Measurements from ENCODE around the gene CBFA2T3.

CBFA2T3 gene

DNA sequence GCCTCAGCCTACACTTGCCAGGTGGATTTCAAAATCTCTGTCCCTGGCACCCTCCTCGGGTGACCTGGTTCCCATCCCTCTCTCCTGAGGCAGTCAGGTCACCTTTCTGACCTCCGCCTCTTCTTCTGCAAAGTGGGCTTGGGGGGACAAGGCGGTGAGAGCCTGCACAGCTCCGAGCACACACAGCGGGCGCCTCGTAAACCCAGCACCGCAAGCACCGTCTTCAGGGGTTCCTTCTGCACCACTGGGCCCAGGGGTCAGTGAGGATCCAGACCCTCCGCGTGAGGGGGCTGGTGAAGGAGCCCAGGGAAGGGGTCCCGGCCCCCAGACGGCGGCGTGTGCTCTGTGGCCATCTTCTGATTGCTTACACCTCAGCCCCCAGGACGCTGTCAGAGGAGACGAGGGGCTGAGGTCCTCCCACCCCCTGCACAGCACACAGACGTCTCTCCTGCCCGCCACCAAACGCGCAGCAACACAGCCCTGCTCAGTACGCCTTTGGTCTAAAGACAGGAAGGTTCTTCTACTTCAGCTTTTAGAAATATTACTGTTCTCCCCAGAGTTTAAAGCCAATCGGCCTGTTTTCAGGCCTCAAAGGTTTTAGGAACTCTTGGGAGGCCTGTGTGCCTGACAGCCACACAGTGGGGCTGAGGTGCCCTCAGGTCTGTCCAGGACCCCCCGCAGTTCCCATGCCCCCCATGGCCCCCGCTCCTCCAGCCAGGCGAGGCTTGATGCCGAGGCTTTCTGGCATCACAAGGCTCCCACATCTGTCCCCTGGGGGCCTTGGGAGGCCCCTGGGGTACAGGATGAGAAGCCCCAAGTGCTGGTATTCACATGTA lies 2.7 kb downstream of the CBFA2T3 start:
- TF ChIP-seq FOXP2 (optimal IDR thresholded peaks at IDR 0.05; ENCODE audit: borderline replicate concordance, extremely low read depth, extremely low read length, insufficient read depth) (no peak), SIN3A (IDR thresholded peaks at IDR 0.05; ENCODE audit: borderline replicate concordance, insufficient read depth, low read length) (no peak), POLR2AphosphoS5 (IDR thresholded peaks at IDR 0.05; ENCODE audit: low read depth, low read length) (no peak), TAF1 (IDR thresholded peaks at IDR 0.05; ENCODE audit: borderline replicate concordance, insufficient read depth, low read length) (no peak)
- TF ChIP-seq, protein P1, sequence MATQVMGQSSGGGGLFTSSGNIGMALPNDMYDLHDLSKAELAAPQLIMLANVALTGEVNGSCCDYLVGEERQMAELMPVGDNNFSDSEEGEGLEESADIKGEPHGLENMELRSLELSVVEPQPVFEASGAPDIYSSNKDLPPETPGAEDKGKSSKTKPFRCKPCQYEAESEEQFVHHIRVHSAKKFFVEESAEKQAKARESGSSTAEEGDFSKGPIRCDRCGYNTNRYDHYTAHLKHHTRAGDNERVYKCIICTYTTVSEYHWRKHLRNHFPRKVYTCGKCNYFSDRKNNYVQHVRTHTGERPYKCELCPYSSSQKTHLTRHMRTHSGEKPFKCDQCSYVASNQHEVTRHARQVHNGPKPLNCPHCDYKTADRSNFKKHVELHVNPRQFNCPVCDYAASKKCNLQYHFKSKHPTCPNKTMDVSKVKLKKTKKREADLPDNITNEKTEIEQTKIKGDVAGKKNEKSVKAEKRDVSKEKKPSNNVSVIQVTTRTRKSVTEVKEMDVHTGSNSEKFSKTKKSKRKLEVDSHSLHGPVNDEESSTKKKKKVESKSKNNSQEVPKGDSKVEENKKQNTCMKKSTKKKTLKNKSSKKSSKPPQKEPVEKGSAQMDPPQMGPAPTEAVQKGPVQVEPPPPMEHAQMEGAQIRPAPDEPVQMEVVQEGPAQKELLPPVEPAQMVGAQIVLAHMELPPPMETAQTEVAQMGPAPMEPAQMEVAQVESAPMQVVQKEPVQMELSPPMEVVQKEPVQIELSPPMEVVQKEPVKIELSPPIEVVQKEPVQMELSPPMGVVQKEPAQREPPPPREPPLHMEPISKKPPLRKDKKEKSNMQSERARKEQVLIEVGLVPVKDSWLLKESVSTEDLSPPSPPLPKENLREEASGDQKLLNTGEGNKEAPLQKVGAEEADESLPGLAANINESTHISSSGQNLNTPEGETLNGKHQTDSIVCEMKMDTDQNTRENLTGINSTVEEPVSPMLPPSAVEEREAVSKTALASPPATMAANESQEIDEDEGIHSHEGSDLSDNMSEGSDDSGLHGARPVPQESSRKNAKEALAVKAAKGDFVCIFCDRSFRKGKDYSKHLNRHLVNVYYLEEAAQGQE (IDR thresholded peaks at IDR 0.05; ENCODE audit: insufficient read depth in 1 of 2, low read depth in 2 of 2, low read length in 2 of 2), result no peak

DNA sequence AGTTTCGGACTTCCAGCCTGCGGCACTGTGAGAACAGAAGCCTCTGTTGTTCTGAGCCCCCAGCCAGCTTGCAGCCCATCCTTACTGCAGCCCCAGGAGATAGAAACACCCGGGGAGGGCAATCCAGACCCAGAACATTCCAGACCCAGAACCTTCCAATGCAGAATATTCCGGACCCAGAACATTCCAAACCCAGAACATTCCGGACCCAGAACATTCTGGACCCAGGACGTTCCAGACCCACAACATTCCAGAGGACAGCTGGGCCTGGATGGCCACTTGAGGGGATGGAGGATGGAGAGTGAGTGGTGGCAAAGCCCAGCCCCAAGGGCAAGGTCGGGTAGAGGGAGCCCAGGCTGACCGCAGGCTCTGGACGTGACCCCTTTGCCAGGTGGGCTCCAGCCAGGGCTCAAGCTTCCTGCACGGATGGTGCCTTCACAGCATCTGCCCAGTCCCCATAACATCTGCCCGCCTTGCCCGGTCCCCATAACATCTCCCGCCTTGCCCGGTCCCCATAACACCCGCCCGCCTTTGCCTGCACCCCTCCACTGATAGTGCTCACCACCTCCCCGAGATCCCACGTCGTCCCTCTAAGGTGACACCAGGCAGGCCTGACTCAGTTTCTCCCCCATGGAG lies 3.5 kb downstream of the CBFA2T3 start:
- TF ChIP-seq TAF1 (IDR thresholded peaks at IDR 0.05; ENCODE audit: borderline replicate concordance, insufficient read depth, low read length), result no peak
- TF ChIP-seq SIN3A (IDR thresholded peaks at IDR 0.05; ENCODE audit: borderline replicate concordance, insufficient read depth, low read length), result no peak
- TF ChIP-seq POLR2AphosphoS5 (IDR thresholded peaks at IDR 0.05; ENCODE audit: low read depth, low read length), result no peak
- no peak for TF ChIP-seq FOXP2 (optimal IDR thresholded peaks at IDR 0.05; ENCODE audit: borderline replicate concordance, extremely low read depth, extremely low read length, insufficient read depth)

DNA sequence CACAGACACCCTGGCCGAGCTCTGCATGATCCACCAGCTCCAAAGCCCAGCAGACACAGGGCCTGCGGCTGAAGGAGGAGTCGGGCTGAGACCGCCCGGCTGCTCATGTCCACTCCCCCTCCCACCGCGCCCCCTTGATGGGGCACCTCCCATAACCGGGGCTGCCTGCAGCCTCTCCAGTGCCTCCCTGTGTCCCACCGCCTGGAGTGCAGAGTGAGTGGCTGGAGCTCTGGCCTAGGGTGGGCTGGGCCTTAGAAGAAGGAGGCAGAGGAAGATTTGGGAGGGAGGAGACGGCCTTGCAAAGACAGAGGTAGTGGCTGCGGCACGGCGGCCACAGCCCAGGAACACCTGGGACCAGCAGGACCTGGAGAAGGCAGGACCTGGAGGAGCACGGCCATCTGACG lies 4.0 kb downstream of the CBFA2T3 start:
- TF ChIP-seq POLR2AphosphoS5 (IDR thresholded peaks at IDR 0.05; ENCODE audit: low read depth, low read length) (no peak), FOXP2 (optimal IDR thresholded peaks at IDR 0.05; ENCODE audit: borderline replicate concordance, extremely low read depth, extremely low read length, insufficient read depth) (no peak), SIN3A (IDR thresholded peaks at IDR 0.05; ENCODE audit: borderline replicate concordance, insufficient read depth, low read length) (no peak), TAF1 (IDR thresholded peaks at IDR 0.05; ENCODE audit: borderline replicate concordance, insufficient read depth, low read length) (no peak)
- TF ChIP-seq, protein P1 (IDR thresholded peaks at IDR 0.05; ENCODE audit: insufficient read depth in 1 of 2, low read depth in 2 of 2, low read length in 2 of 2), result no peak

DNA sequence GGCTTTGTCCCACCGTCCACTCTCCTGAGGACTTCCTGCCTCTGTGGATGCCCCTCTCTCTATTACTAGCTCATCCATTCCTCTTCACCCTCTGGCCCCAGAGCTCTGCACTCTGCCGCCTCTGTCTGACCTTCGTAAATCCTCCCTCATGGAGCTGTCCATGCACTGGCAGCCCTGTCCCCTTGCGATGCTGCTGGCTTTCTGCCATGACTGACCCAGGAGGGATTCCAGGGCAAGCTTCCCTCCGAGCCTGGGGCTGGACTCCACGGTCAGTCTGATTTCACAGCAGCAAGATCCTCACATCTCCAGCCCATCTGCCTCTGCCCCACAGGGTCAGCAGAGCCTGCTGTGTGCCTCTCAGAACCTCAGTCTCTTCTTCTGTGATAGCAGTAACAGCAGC lies 4.7 kb downstream of the CBFA2T3 start:
- TF ChIP-seq SIN3A (IDR thresholded peaks at IDR 0.05; ENCODE audit: borderline replicate concordance, insufficient read depth, low read length), result no peak
- TF ChIP-seq, protein P1 (IDR thresholded peaks at IDR 0.05; ENCODE audit: insufficient read depth in 1 of 2, low read depth in 2 of 2, low read length in 2 of 2), result no peak
- no peak for TF ChIP-seq FOXP2 (optimal IDR thresholded peaks at IDR 0.05; ENCODE audit: borderline replicate concordance, extremely low read depth, extremely low read length, insufficient read depth)
- no peak for TF ChIP-seq POLR2AphosphoS5 (IDR thresholded peaks at IDR 0.05; ENCODE audit: low read depth, low read length)
- TF ChIP-seq TAF1 (IDR thresholded peaks at IDR 0.05; ENCODE audit: borderline replicate concordance, insufficient read depth, low read length), result no peak

DNA sequence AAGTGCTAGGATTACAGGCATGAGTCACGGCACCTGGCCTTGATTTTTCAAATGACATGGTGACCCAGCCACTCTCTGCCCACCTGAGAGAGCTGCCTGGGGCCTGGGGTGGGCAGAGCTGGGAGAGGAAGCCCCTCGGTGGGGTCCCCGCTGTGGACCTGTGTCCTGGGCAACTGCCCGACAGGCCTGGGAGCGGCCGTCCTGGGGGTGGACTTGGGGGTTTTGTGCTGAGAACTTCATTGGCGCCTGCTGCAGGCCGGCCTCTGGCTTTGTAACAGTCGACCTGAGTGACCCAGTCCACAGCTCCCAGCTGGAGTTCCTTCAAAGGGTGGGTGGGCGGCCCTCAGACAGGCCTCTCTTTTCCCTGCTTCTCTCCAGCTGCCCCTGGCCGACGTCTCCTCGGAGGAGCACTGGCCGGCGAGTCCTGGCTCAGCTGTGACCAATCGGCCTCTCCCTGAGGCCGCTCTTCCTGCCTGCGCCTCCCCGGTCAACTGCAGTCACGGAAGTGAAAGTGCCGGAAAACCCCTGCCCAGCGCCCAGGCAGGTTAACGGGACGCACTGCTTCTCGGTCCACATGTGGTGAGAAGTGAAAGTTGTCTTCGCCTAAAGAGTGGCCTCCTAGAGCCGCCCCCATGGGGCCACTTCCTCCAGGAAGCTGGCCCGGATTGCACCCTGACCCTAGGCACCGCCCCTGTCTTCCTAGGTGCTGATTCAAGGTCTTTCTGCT lies 5.5 kb downstream of the CBFA2T3 start:
- TF ChIP-seq FOXP2 (optimal IDR thresholded peaks at IDR 0.05; ENCODE audit: borderline replicate concordance, extremely low read depth, extremely low read length, insufficient read depth) (no peak), TAF1 (IDR thresholded peaks at IDR 0.05; ENCODE audit: borderline replicate concordance, insufficient read depth, low read length) (no peak), POLR2AphosphoS5 (IDR thresholded peaks at IDR 0.05; ENCODE audit: low read depth, low read length) (no peak), SIN3A (IDR thresholded peaks at IDR 0.05; ENCODE audit: borderline replicate concordance, insufficient read depth, low read length) (no peak)
- TF ChIP-seq, protein P1 (IDR thresholded peaks at IDR 0.05; ENCODE audit: insufficient read depth in 1 of 2, low read depth in 2 of 2, low read length in 2 of 2), result no peak
